Measurements from ENCODE around the gene NSD1.

The NSD1 gene

GRCh38 chr5:177133096-177133852, at the start of gene NSD1:
NSD1 (plus strand) TSS chr5:177133773; CDS start chr5:177135104, 1,331 bp downstream.
- peak; percentile 85 for DNase-seq (ENCODE audit: low spot score)

GRCh38 chr5:177084175-177084574, 49.4 kb upstream of the NSD1 start:
- no peak for DNase-seq (ENCODE audit: low spot score)

GRCh38 chr5:177085985-177086653, 47.5 kb upstream of the NSD1 start:
- peak; percentile 47 for DNase-seq (ENCODE audit: low spot score)

GRCh38 chr5:177086654-177087397, 46.7 kb upstream of the NSD1 start, which contains the start of gene FGFR4:
FGFR4 (plus strand) TSS chr5:177086915; CDS start chr5:177089603, 2,688 bp downstream.
- DNase-seq (ENCODE audit: low spot score) = peak; percentile 84

GRCh38 chr5:177087398-177088005, 46.1 kb upstream of the NSD1 start:
- no peak for DNase-seq (ENCODE audit: low spot score)

- no peak for DNase-seq (ENCODE audit: low spot score)
These were observed 44.4 kb upstream of the NSD1 start for GRCh38 chr5:177089127-177089526.

- no peak for DNase-seq (ENCODE audit: low spot score)
These were observed 43.5 kb upstream of the NSD1 start for GRCh38 chr5:177089825-177090641.

- no peak for DNase-seq (ENCODE audit: low spot score)
These were observed 42.8 kb upstream of the NSD1 start for GRCh38 chr5:177090813-177091212.

GRCh38 chr5:177091232-177091631, 42.3 kb upstream of the NSD1 start:
- DNase-seq (ENCODE audit: low spot score) = no peak

- no peak for DNase-seq (ENCODE audit: low spot score)
These were observed 41.1 kb upstream of the NSD1 start for GRCh38 chr5:177092178-177093081.

GRCh38 chr5:177093082-177093712, 40.4 kb upstream of the NSD1 start:
- no peak for DNase-seq (ENCODE audit: low spot score)

- DNase-seq (ENCODE audit: low spot score) = no peak
These were observed 39.8 kb upstream of the NSD1 start for GRCh38 chr5:177093803-177094202.

GRCh38 chr5:177094224-177095087, 39.1 kb upstream of the NSD1 start:
- DNase-seq (ENCODE audit: low spot score) = no peak

- DNase-seq (ENCODE audit: low spot score) = no peak
These were observed 38.4 kb upstream of the NSD1 start for GRCh38 chr5:177095088-177095669.

- no peak for DNase-seq (ENCODE audit: low spot score)
These were observed 37.2 kb upstream of the NSD1 start for GRCh38 chr5:177096162-177097015.

- DNase-seq (ENCODE audit: low spot score) = no peak
These were observed 36.3 kb upstream of the NSD1 start for GRCh38 chr5:177097016-177097985.

All from NAMALWA (cell line).